UCSD-AML1 (cell line): Measurements from ENCODE around the gene ZFAND2A.
A peak's percentile ranks its signal among the peaks of the same experiment; 100 is the strongest.
"Not testable (repeated sequence)": the region's sequence is repeated elsewhere in the genome, so short reads cannot be mapped to it uniquely, and the experiment has no call there.

Source experiments
- DNase-seq: peaks from one replicate; lab custom pipeline; 2025; ENCODE audit not compliant: unreplicated experiment; lab: John Stamatoyannopoulos, UW

The ZFAND2A gene

DNA sequence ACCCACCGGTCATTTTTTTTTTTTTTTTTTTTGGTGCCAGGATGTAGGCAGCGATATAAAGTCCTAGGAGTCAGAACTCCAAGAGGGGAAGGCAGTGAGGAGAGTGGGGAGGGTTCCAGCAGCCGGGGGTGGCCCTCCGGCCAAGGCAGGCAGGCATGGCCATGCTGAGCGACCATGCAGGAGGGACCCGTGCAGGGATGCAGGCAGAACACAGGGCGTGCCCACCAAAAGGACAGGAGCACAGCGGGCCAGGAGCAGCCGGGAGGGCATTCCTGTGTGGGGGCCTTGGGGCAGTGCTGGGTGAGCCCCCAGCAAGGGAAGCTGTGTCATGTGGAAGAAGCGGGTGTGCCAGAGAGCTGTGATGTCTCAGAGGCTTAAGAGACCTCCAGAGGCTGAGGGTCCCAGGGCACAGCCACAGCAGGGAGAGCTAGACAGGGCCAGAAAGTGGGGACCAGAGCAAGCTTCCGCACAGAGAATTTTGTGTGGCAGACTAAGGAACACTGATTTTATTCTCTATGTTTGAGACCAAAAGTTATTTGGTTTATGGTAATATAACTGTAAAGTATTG, 5.7 kb downstream of the ZFAND2A start:
- no peak for DNase-seq

DNA sequence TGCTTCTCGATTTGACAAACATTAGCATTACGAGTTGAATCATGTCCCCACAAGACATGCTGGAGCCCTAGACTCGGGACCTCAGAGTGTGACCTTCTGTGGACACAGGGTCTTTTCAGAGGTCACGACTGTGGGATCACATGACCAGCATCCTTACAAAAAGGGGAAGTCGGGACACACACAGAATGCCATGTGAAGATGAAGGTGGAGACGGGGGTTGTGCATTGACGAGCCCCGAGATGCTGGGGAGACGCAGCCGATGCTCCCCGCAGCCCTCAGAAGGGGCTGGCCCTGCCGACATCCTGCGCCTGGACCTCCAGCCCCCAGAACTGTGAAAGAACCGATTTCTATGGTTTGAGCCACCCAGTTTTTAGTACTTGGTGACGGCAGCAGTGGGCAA, 7.5 kb downstream of the ZFAND2A start:
- DNase-seq = no peak

DNA sequence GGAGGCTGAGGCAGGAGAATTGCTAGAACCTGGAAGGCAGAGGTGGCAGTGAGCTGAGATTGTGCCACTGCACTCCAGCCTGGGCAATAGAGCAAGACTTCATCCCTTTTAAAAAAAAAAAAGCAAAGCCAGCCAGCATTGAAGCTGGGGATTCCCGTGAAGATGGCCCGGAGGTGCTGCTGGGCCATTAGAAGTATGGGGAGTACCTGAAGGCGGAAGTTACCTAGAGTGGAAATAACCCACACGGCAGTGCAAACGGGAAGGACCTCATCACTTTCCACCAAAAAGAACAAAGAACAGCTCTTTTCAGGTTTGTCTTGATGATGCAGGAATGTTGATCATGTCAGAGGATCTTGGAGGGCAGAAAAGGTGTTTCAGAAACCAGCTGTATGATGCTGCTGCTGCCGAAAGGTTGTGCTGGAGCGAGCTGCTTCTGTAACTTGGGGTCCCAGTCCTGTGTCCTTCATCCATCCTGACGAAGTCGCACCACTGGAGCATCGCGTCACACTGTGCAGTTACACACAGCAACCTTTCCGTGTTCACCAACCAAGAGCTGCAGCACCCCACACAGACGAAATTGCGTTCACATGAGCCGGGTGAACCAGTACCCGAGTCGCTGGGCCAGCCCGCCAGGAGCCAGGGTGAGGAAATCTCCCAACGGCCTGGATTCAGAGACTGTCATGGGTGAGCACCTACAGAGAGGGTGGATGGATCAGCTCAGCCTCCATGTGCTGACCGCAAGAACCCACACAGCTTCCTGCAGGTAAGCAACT, 8.2 kb downstream of the ZFAND2A start:
- DNase-seq = no peak

DNA sequence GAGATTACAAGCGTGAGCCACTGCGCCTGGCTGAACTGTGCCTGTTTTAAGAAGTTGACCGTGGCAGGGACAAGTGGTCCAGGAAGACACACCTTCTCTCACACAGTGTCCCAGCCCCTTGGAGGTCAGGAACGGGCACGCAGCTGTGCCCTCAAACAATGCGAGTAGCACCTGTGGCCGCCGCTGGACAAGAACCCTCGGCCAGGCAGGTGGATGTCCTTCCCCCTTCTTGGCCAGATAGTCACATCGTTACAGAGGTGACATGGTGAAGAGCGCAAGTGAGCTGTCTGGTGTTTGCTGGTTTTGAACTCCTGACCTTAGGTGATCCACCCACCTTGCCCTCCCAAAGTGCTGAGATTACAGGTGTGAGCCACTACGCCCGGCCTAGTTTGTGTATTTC, 8.8 kb downstream of the ZFAND2A start:
- no peak for DNase-seq

DNA sequence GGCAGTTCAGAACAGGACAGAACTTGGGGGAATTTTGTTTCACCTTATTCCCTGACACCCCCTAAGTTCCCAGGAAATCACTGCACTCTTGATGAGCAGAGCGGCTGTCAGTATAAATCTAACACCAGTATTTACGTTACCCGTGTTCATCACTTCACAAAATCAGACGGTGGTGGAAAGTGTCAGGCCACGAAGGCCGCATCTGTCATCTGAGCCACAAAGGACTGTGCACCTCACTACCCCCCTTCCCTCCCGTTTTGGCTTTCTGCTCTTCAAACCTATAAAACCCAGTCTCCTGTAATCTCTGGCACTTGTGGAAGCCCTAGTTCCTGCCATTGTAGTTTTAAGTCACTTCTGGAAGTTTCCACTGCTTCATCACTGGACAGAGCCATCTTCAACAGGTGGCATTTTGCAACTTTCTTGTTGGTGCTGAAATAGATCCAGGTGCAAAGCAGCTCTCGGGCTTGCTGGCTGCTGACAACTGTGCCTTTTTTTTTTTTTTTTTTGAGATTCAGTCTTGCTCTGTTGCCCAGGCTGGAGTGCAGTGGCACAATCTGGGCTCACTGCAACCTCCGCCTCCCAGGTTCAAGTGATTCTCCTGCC, 9.5 kb downstream of the ZFAND2A start:
- DNase-seq = no peak

DNA sequence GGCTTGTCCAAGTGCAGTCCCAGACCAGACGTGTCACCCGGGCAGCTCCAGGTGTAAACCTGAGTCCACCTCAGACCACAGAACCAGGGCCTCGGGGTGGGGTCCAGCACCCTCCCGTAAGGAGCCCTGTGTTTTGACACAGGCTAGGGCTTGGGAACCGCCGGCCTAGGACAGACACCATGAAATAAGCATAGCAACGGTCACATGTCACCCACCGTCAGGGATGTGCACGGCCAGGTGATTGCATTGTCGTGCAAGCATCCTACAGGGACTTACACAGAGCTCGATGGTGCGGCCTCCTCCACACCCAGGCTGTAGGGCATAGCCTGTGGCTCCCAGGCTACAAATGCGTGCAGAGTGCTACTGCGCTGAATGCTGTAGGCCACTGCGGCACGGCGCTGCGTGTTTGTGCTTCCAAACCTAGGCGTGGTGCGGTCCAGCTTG, 10.6 kb downstream of the ZFAND2A start:
- no peak for DNase-seq

DNA sequence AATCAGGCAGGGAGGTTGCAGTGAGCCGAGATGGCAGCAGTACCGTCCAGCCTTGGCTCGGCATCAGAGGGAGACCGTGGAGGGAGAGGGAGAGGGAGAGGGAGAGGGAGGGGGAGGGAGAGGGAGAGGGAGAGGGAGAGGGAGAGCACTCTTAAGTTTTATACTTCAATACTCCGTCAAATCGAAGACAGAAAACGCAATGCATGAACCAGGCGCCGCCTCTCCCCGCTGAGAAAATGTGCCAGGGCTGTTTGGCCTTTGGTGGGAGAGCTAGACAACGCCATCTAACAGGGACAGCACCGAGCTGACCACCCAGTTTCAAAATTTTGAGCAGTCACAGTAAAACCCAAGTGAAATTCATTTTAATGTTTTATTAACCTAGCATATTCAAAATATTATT, 12.1 kb downstream of the ZFAND2A start:
- not testable (repeated sequence) for DNase-seq

DNA sequence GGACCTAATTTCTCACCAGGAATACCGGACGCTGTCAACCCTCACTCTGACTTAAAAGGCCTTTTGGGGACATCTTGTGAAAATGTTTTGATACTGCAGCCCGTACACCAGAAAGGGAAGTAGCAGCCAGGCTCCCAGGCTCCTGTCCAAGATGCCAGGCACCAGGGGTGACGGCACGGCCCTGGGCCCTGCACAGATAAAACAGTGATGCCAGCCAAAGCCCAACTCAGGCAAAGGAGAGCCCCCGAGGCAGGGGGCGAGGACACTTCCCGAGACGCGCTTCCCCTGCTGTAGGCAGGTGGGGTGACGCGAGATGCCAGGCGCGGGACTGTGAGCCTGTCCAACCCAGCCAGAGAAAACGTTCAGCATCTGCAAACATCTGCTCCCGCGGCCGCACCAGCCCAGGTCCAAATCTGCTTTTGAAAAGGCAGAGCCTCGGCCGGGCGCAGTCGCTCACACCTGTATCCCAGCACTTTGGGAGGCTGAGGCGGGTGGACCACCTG, 15.7 kb downstream of the ZFAND2A start:
- peak; percentile 24 for DNase-seq

DNA sequence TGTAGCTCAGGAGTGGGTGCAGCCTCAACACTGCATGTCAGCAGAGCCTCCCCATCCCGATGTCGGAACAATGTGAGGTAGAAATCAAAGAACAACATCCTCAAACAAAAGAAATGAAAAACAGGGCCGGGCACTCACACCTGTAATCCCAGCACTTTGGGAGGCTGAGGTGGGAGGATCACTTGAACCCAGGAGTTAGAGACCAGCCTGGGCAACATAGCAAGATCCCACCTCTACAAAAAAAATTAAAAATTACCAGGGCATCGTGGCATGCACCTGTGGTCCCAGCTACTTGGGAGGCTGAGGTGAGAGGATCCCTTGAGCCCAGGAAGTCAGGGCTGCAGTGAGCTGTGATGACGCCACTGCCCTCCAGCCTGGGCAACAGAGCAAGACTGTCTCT, 17.0 kb downstream of the ZFAND2A start:
- DNase-seq = not testable (repeated sequence)

DNA sequence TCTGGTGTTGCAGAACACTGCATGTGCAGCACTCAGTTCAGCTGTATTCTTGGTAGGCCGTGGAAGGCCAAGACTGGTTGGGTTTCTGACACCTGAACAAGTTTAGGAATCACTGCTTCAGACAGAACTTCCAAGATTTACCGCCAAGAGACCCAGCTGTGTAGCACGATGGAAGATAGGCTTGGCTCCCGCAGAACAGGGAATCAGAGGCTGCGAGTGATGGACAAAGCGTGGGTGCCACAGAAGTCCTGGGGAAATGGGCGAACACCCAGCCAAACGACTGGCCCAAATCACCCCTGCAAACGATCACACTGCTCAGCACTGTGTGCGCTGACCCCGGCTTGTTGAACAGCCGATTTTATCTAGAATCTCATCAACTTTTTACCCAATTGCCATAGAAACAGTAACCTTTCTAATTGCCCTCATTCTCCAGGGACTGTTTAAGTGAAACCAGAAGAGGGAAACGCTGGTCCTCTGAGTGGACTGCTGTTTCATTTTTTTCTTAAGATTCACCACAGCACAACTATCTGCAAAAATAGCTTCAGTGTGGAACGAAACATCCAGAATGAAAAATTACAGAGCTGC, 17.9 kb downstream of the ZFAND2A start:
- no peak for DNase-seq

DNA sequence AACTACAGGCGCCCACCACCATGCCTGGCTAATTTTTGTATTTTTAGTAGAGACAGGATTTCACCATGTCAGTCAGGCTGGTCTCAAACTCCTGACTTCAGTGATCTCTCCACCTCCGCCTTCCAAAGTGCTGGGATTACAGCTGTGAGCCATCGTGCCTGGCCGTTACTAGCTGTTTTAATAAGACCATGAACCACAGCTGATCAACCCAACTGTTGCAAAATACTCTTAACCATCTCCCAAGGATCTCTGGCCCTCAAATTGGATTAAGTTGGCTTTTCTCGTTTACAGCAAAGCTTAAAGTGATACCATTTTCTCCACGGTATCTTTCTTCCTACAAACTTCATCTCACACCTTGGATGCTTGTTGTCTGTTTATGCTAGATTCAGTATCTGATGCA, 18.3 kb downstream of the ZFAND2A start:
- DNase-seq = no peak

DNA sequence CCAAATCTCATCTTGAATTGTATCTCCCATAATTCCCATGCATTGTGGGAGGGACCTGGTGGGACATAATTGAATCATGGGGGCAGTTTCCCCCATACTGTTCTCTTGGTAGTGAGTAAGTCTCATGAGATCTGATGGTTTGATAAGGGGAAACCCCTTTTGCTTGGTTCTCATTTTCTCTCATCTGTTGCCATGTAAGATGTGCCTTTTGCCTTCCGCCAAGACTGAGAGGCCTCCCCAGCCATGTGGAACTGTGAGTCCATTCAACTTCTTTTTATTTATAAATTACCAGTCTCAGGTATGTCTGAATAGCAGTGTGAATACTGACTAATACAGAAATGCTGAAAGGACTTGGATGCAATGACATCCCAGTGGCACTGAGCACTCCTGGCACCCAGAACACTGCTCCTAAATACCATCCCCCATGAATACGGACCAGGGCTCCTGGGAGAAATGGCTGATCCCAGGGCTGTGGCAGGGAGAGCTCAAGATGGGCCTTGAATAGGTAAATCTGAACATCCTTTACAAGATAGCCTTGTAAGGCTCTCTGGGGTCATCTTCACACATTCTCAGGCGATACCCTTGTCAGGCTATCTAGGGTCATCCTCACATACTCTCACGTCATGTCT, 19.4 kb downstream of the ZFAND2A start:
- no peak for DNase-seq

DNA sequence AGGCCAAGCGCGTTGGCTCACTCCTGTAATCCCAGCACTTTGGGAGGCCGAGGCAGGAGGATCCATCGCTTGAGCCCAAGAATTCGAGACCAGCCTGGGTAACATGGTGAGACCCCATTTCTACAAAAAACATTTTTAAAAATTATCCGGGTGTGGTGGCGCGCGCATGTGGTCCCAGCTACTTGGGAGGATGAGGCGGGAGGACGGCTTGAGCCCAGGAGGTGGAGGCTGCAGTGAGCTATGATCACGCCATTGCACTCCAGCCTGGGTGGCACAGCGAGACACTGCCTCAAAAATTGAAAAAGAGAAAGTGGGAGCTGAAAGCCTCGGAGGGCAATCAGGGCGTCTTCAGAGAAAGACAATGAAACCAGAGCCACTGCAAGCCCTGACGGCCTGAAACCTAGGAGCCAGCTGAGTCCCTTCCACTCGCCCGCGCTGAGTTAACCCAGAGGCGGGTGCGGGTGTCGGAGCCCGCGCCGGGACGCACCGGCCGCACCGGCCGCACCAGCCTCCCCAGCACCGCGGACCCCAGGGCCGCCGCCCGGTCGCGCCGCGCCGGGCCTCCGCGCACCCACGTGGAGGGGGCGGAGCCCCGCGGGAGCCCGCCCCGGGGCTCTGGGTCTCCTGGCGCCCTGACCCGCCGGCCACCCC, 22.4 kb downstream of the ZFAND2A start:
- no peak for DNase-seq

DNA sequence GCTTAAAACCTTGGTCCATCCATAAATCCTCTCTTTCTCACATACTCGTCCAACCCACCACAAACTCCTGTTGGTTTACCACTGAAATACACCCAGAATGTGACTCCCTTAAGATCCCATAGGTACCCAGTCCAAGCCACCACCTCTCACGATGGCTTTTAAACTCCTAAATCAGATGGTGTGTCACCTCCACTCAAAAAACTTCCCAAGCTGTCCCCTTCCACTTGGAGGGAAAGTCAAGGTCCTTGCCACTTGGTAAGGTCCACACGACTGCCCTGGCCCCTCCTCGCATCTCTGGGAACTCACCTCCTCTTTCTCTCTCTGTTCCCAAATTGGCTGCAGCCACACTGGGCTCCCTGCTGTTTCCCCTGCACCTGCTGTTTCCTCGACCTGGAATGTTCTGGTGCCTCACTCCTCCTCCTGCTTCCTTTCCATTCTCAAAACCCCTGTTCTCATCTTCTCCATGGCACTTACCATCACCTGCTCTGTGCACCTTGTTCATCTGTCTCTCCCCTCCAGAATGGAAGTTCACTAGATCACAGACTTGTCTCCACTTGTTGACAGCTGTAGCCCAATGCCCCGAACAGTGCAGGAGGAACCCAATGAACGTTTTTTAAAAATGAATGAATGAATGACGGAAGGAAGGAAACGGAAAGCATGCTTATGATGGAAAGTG, 23.0 kb downstream of the ZFAND2A start:
- no peak for DNase-seq

DNA sequence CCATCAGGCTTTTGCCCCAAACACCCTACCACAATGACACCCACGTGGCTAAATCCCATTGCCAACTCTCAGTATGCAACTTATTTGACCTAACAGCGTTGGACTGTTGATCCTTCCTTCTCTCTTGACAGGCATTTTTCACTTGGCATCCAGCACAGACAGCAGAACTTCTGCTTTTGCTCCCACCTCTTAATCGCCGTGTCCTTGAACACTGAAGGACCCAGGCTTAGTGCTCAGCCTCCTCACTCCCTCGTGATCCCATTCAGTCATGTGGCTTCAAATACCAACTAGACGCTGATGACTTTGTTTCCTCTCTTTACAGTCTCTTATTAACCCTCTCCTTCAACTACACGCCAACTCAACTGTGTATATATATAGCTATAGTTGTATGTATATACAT, 25.0 kb downstream of the ZFAND2A start:
- DNase-seq = no peak

DNA sequence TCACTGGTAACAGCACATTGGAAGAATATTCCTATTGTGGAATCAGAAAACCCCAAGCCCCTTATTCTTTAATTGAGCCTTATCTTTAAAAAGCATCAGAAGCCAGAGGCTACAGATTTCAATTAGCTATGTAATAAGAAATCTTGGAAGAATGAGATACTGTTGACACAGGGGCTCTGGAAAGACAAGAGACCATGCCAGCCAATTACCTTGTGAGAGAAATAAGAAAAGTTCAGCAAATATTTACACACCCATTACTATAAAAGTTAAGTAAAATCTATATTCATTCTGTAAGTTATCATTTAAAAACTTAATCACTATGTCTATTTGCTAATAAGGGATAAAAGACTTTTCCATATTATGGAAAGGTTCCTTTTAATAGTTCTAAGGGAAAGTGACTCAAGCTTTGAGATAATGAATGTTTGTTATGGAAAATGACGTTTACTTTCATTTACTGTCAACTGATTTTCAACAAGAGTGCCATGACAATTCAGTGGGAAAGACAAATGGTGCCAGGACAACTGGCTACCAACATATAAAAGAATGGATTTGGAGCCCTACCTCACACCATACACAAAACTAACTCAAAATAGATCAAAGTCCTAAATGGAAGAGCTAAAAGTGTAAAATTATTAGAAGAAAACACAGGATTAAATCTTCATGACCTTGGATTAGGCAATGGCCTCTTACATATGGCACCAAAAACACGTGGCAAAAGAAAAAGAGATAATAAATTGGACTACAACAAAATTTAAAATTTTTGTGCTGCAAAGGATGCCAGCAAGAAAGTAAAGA, 28.3 kb downstream of the ZFAND2A start:
- no peak for DNase-seq

DNA sequence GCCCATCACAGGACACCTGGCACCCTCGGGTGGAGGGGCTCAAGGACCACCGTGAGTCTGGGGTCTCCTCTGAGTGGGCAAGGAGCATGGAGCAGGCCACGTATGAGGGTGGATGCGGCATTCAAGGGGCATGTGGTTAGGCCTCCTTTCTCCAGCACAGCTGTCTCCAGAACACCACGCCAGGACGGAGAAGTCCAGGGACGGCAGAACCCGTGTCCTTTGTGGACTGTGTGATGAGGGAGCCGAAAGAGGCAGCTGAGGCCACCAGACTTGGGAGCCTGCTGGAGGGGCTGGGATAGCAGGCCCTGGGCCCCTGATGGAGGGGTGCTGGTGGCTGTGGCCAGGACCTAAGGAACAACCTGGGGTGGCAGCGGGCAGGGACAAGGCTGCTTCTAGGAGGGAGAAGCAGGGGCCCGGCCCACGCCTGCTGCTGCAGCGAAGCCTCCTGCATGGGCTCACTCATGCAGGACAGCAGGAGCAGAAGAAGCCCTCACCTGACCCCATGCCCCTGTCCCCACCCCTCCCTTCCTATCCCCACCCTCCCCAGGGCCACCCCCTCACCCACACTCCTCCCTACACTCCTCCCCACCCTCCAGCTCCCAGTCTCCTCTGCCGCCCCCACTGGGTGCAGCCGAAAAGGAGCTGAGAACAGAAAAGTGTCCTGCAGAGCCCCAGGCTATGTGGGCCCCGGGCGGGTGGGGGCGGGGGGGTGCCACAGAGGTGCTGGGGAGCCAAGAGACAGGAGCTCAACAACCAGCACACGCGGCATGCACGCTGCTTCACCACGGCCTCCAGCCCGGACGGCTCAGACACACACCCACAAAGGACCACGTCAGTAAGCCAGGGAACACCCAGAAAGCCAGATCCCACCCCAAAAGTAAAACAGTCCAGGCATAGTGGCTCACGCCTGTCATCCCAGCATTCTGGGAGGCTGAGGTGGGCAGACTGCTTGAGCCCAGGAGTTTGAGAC, 29.7 kb downstream of the ZFAND2A start:
- DNase-seq = no peak

DNA sequence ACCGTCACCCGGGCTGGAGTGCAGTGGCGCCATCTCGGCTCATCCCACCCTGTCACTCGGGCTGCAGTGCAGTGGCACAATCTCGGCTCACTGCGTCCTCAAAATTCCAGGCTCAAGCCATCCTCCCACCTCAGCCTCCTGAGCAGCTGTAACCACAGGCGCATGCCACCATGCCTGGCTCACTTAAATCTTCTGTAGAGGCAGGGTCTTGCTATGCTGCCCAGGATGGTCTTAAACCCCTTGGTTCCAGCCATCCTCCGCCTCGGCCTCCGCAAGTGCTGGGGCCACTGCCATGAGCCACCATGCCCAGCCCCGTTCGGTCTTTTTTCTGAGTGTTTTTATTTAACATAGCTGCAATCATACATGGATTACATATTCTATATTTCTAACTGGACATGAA, 30.6 kb downstream of the ZFAND2A start:
- no peak for DNase-seq
